ENCODE results near the gene CREBL2. TPM values are rescaled to one million over a fixed set of nuclear protein-coding genes. Genes with fewer than 3 reads are reported as not detected.
"Not testable (repeated sequence)": the region's sequence is repeated elsewhere in the genome, so short reads cannot be mapped to it uniquely, and the experiment has no call there.

The CREBL2 gene
- 10 to 100 TPM; 15.6 to 16.1 TPM for total RNA-seq

GRCh38 chr12:12611512-12612306 is at the start of gene CREBL2:
Gene CREBL2 (plus strand): TSS chr12:12611876. CDS start chr12:12612173, 297 bp downstream.
- Mint-ChIP-seq H3K27ac (peak within 1 kb of the TSS; percentile 99), H3K27me3 (ENCODE audit: low read depth) (no peaks in the 10 kb centered on the region), H3K9me3 (no peaks in the 10 kb centered on the region), H3K36me3 (ENCODE audit: low read depth) (peaks cover 13% of the 10 kb centered on the region), H3K4me1 (ENCODE audit: low read depth) (peaks cover 59% of the 10 kb centered on the region), H3K4me3 (peak within 1 kb of the TSS; percentile 88)
- intact Hi-C loops (cut with micrococcal nuclease): loop anchor here (1.0 to 10.0 kb wide), 11 partner anchors 28 to 283 kb away; partner anchors contain the start of genes BORCS5, CDKN1B, GPR19 and GPRC5A
- CTCF ChIA-PET: interaction anchor here (0.6 to 1.5 kb wide), 8 partner anchors 10 to 235 kb away, joined by 3 to 5 read pairs (median 4); no protein-coding TSS in a partner anchor
- peak; percentile 90 for DNase-seq

GRCh38 chr12:12562016-12562483 is 49.6 kb upstream of the CREBL2 start:
- H3K4me3 Mint-ChIP-seq: peak overlapping the region; percentile 78
- peak overlapping the region; percentile 90 for H3K27ac Mint-ChIP-seq
- peaks cover 10% of the 10 kb centered on the region for H3K36me3 Mint-ChIP-seq (ENCODE audit: low read depth)
- peaks cover 31% of the 10 kb centered on the region for H3K4me1 Mint-ChIP-seq (ENCODE audit: low read depth)
- H3K27me3 Mint-ChIP-seq (ENCODE audit: low read depth): no peaks in the 10 kb centered on the region
- intact Hi-C loops (cut with micrococcal nuclease): loop anchor here (1.0 to 5.0 kb wide), 2 partner anchors 87 to 100 kb away; no protein-coding TSS in a partner anchor
- CTCF ChIA-PET: interaction anchor here (0.9 to 1.3 kb wide), 2 partner anchors 14 to 100 kb away, joined by 3 to 5 read pairs; no protein-coding TSS in a partner anchor
- peaks cover 7% of the 10 kb centered on the region for H3K9me3 Mint-ChIP-seq
- peak; percentile 14 for DNase-seq

- DNase-seq: peak; percentile 85
- Mint-ChIP-seq H3K36me3 (ENCODE audit: low read depth) (peaks cover 9% of the 10 kb centered on the region), H3K27ac (peak within 1 kb of the TSS; percentile 90), H3K4me3 (peak within 1 kb of the TSS; percentile 78), H3K4me1 (ENCODE audit: low read depth) (peaks cover 29% of the 10 kb centered on the region), H3K9me3 (peaks cover 8% of the 10 kb centered on the region), H3K27me3 (ENCODE audit: low read depth) (no peaks in the 10 kb centered on the region)
- intact Hi-C loops (cut with micrococcal nuclease): loop anchor here (1.0 to 5.0 kb wide), 2 partner anchors 87 to 100 kb away; no protein-coding TSS in a partner anchor
- CTCF ChIA-PET: interaction anchor here (0.8 to 2.6 kb wide), 17 partner anchors 8 to 185 kb away, joined by 3 to 32 read pairs (median 4); no protein-coding TSS in a partner anchor
These were observed 49.0 kb upstream of the CREBL2 start, which contains the start of gene DUSP16 for GRCh38 chr12:12562585-12563261. Gene DUSP16 (minus strand): TSS chr12:12562863. CDS start chr12:12521098, 41,765 bp downstream.

GRCh38 chr12:12563290-12563928 is 48.3 kb upstream of the CREBL2 start:
- Mint-ChIP-seq H3K9me3 (peaks cover 8% of the 10 kb centered on the region), H3K36me3 (ENCODE audit: low read depth) (peaks cover 9% of the 10 kb centered on the region), H3K27ac (peak overlapping the region; percentile 83), H3K27me3 (ENCODE audit: low read depth) (no peaks in the 10 kb centered on the region), H3K4me1 (ENCODE audit: low read depth) (peaks cover 29% of the 10 kb centered on the region), H3K4me3 (peak overlapping the region; percentile 77)
- CTCF ChIA-PET: interaction anchor here (0.8 to 2.6 kb wide), 19 partner anchors 9 to 185 kb away, joined by 3 to 32 read pairs (median 4); no protein-coding TSS in a partner anchor
- intact Hi-C loops (cut with micrococcal nuclease): loop anchor here (5.0 kb wide), 1 partner anchor 101 kb away; no protein-coding TSS in a partner anchor
- no peak for DNase-seq

- Mint-ChIP-seq H3K36me3 (ENCODE audit: low read depth) (peaks cover 7% of the 10 kb centered on the region), H3K27me3 (ENCODE audit: low read depth) (no peaks in the 10 kb centered on the region), H3K4me3 (no peak overlapping the region), H3K9me3 (peaks cover 8% of the 10 kb centered on the region), H3K4me1 (ENCODE audit: low read depth) (peaks cover 19% of the 10 kb centered on the region), H3K27ac (no peak overlapping the region)
- CTCF ChIA-PET: interaction anchor here (0.6 to 2.6 kb wide), 9 partner anchors 10 to 187 kb away, joined by 3 to 32 read pairs (median 4); partner anchors contain the start of gene CREBL2
- DNase-seq: no peak
- intact Hi-C loops (cut with micrococcal nuclease): loop anchor here (1.0 to 5.0 kb wide), 6 partner anchors 17 to 189 kb away; partner anchors contain the start of gene CDKN1B
These were observed 46.8 kb upstream of the CREBL2 start for GRCh38 chr12:12564911-12565310.

- H3K4me3 Mint-ChIP-seq; intact Hi-C loops (cut with micrococcal nuclease); H3K9me3 Mint-ChIP-seq; H3K27me3 Mint-ChIP-seq (ENCODE audit: low read depth); H3K27ac Mint-ChIP-seq; CTCF ChIA-PET; H3K36me3 Mint-ChIP-seq (ENCODE audit: low read depth); DNase-seq: not testable (repeated sequence)
- peaks cover 12% of the 10 kb centered on the region for H3K4me1 Mint-ChIP-seq (ENCODE audit: low read depth)
These were observed 45.7 kb upstream of the CREBL2 start for GRCh38 chr12:12565971-12566370.

GRCh38 chr12:12572659-12573058 is 39.0 kb upstream of the CREBL2 start:
- Mint-ChIP-seq H3K4me1 (ENCODE audit: low read depth) (peaks cover 4% of the 10 kb centered on the region), H3K36me3 (ENCODE audit: low read depth) (no peaks in the 10 kb centered on the region), H3K27me3 (ENCODE audit: low read depth) (no peaks in the 10 kb centered on the region), H3K27ac (no peak overlapping the region), H3K9me3 (no peaks in the 10 kb centered on the region), H3K4me3 (no peak overlapping the region)
- DNase-seq: no peak
- intact Hi-C loops (cut with micrococcal nuclease): no loop called here
- CTCF ChIA-PET: interaction anchor here (0.6 to 1.6 kb wide), 3 partner anchors 84 to 215 kb away, joined by 3 to 6 read pairs (median 4); no protein-coding TSS in a partner anchor

- Mint-ChIP-seq H3K36me3 (ENCODE audit: low read depth) (no peaks in the 10 kb centered on the region), H3K4me3 (no peak overlapping the region), H3K9me3 (no peaks in the 10 kb centered on the region), H3K4me1 (ENCODE audit: low read depth) (peaks cover 18% of the 10 kb centered on the region), H3K27me3 (ENCODE audit: low read depth) (no peaks in the 10 kb centered on the region), H3K27ac (no peak overlapping the region)
- no peak for DNase-seq
- CTCF ChIA-PET: interaction anchor here (1.0 to 1.2 kb wide), 2 partner anchors 24 to 47 kb away, joined by 3 read pairs; no protein-coding TSS in a partner anchor
- intact Hi-C loops (cut with micrococcal nuclease): no loop called here
These were observed 33.9 kb upstream of the CREBL2 start for GRCh38 chr12:12577786-12578185.

GRCh38 chr12:12580716-12581115 is 31.0 kb upstream of the CREBL2 start:
- not testable (repeated sequence) for H3K36me3 Mint-ChIP-seq (ENCODE audit: low read depth); H3K27me3 Mint-ChIP-seq (ENCODE audit: low read depth); H3K9me3 Mint-ChIP-seq; H3K4me3 Mint-ChIP-seq; DNase-seq; H3K27ac Mint-ChIP-seq
- H3K4me1 Mint-ChIP-seq (ENCODE audit: low read depth): peaks cover 40% of the 10 kb centered on the region
- intact Hi-C loops (cut with micrococcal nuclease): loop anchor here (10.0 kb wide), 1 partner anchor 1006 kb away; no protein-coding TSS in a partner anchor
- CTCF ChIA-PET: interaction anchor here (0.5 to 1.1 kb wide), 2 partner anchors 11 to 17 kb away, joined by 3 to 4 read pairs; no protein-coding TSS in a partner anchor

GRCh38 chr12:12582193-12582881 is 29.3 kb upstream of the CREBL2 start:
- Mint-ChIP-seq H3K27me3 (ENCODE audit: low read depth) (no peaks in the 10 kb centered on the region), H3K4me3 (peak overlapping the region; percentile 26), H3K27ac (peak overlapping the region; percentile 89), H3K9me3 (no peaks in the 10 kb centered on the region), H3K36me3 (ENCODE audit: low read depth) (no peaks in the 10 kb centered on the region), H3K4me1 (ENCODE audit: low read depth) (peaks cover 47% of the 10 kb centered on the region)
- DNase-seq: peak; percentile 44
- CTCF ChIA-PET: interaction anchor here (1.2 kb wide), 1 partner anchor 14 kb away, joined by 3 read pairs; no protein-coding TSS in a partner anchor
- intact Hi-C loops (cut with micrococcal nuclease): loop anchor here (1.0 to 10.0 kb wide), 3 partner anchors 18 to 1008 kb away; no protein-coding TSS in a partner anchor

Measured in activated naive CD4-positive, alpha-beta T cell treated with anti-CD3 and anti-CD28 coated beads for 36 hours (primary cell).